Prostate gland (tissue), 2 donors: Measurements from ENCODE around the gene ACOXL. TPM values are rescaled to one million over a fixed set of nuclear protein-coding genes. Genes with fewer than 3 reads are reported as not detected.

Experiments
- DNase-seq: peaks from one replicate; pipeline ENCODE4 v3.0.0-alpha.2; 2019; ENCODE audit warnings: low spot score
- H3K27ac ChIP-seq, 2 donors: fragments of 200-600 bp; sonication (generic); 2 replicates each; pipeline ENCODE4 v1.5.1; 2017 to 2019
- H3K27me3 ChIP-seq: fragments of 200-600 bp; sonication (generic); replicated peaks from 2 replicates; pipeline ENCODE4 v1.5.1; 2019; ENCODE audit not compliant: insufficient read depth
- H3K36me3 ChIP-seq, 2 donors: fragments of 200-600 bp; sonication (generic); 1 replicate in 1 of 2; 2 replicates in 1 of 2; pipeline versions ENCODE4 v1.5.1 to v1.8.1; 2017 to 2019
- H3K4me1 ChIP-seq: fragments of 200-600 bp; sonication (generic); replicated peaks from 2 replicates; pipeline ENCODE4 v1.5.1; 2019
- H3K4me3 ChIP-seq, 2 donors: fragments of 200-600 bp; sonication (generic); 2 replicates each; pipeline ENCODE4 v1.5.1; 2017 to 2019
- H3K9me3 ChIP-seq: fragments of 200-600 bp; sonication (generic); 2 replicates; pipeline ENCODE4 v1.5.1; 2017
- POLR2A ChIP-seq: fragments of 450-650 bp; IDR thresholded peaks from one replicate; pipeline ENCODE4 v1.6.1; 2016; ENCODE audit warnings: antibody characterized with exemption, mild to moderate bottlenecking
- POLR2AphosphoS5 ChIP-seq: sonication (generic); formaldehyde crosslinking; IDR thresholded peaks from one replicate; pipeline ENCODE4 v1.6.1; 2017; ENCODE audit warnings: antibody characterized with exemption
- WGBS: methylation state at CpG from one replicate; pipeline ENCODE4 v1.1.5; 2018; 5-methylcytosine and 5-hydroxymethylcytosine counted together
- intact Hi-C: fragments of 100-400 bp; cut with DNase I; formaldehyde crosslinking; loops from one replicate; pipeline ENCODE4 v1.14.2; 2022
- total RNA-seq, 2 donors: library from RNA; depleted of rRNA; stranded (reverse); fragments of >200 nt; gene quantifications; one replicate each; pipeline ENCODE4 v1.1.0, GENCODE V29; 2016
- TF ChIP-seq, protein P1 (sequence below), 4 experiments: fragments of 200-600 bp in 2 of 4; fragments of 450-650 bp in 2 of 4; sonication (generic) in 2 of 4; IDR thresholded peaks; 1 replicate in 3 of 4; 2 replicates in 1 of 4; pipeline ENCODE4 v1.5.1; 2016 to 2019; ENCODE audit warnings: antibody characterized with exemption in 4 of 4, mild to moderate bottlenecking in 2 of 4, moderate library complexity in 2 of 4

The ACOXL gene
- total RNA-seq, 2 donors from 2014 or later: 8.0 to 8.3 TPM

DNA sequence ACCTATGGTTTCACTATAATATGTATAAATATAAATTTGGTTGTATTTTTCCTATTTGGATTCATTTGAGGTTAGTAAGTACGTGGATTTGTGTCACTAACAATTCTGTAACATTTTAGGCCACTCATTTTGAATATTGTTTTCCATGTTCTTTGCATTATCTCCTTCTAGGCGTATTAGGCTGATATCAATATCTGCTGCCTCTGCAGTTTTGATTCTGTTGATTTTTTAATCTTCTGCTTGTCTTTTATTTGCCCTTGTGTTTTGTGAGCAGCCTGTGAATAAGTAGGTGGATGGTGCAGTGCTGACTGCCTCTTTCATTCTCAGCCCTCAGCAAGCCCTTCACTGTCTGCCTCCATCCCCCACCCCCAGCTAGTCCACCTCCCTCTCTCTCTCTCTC lies 222.7 kb downstream of the ACOXL start:
- H3K36me3 ChIP-seq: no peaks in the 10 kb centered on the region
- no peak for DNase-seq
- H3K9me3 ChIP-seq: no peaks in the 10 kb centered on the region
- no peak overlapping the region for H3K27ac ChIP-seq
- H3K4me3 ChIP-seq: no peak overlapping the region
- TF ChIP-seq, protein P1, sequence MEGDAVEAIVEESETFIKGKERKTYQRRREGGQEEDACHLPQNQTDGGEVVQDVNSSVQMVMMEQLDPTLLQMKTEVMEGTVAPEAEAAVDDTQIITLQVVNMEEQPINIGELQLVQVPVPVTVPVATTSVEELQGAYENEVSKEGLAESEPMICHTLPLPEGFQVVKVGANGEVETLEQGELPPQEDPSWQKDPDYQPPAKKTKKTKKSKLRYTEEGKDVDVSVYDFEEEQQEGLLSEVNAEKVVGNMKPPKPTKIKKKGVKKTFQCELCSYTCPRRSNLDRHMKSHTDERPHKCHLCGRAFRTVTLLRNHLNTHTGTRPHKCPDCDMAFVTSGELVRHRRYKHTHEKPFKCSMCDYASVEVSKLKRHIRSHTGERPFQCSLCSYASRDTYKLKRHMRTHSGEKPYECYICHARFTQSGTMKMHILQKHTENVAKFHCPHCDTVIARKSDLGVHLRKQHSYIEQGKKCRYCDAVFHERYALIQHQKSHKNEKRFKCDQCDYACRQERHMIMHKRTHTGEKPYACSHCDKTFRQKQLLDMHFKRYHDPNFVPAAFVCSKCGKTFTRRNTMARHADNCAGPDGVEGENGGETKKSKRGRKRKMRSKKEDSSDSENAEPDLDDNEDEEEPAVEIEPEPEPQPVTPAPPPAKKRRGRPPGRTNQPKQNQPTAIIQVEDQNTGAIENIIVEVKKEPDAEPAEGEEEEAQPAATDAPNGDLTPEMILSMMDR (IDR thresholded peaks at IDR 0.05): no peak
- no peaks in the 10 kb centered on the region for H3K27me3 ChIP-seq
- no peaks in the 10 kb centered on the region for H3K4me1 ChIP-seq
- intact Hi-C loops: no loop called here
- WGBS: 58% methylated on average over 2 of the region's 2 CpGs

DNA sequence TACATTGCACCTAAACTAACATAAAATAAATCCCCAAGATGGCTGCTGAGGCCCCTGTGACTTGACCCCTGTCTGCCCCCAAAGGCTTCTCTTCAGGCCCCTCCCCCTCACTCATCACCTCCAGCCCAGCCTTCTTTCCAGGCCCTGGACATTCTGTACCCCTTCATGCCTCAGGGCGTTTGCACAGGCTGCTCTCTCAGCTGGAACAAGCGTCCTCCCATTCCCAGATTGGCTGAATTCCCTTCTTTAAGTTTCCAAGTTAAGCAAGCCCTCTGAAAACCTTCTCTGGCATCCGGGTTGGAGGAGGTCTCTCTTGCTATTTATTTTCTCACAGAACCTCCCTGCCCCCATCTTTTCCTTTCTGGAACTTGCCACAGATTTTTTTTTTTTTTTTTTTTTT lies 223.2 kb downstream of the ACOXL start:
- H3K4me1 ChIP-seq: no peaks in the 10 kb centered on the region
- H3K9me3 ChIP-seq: no peaks in the 10 kb centered on the region
- no peaks in the 10 kb centered on the region for H3K27me3 ChIP-seq
- 42% methylated on average over 3 of the region's 3 CpGs for WGBS
- intact Hi-C loops: no loop called here
- TF ChIP-seq POLR2A (no peak), POLR2AphosphoS5 (no peak)
- TF ChIP-seq, protein P1 (IDR thresholded peaks at IDR 0.05): no peak
- no peak overlapping the region for H3K4me3 ChIP-seq
- no peak for DNase-seq
- H3K27ac ChIP-seq: no peak overlapping the region
- no peaks in the 10 kb centered on the region for H3K36me3 ChIP-seq

DNA sequence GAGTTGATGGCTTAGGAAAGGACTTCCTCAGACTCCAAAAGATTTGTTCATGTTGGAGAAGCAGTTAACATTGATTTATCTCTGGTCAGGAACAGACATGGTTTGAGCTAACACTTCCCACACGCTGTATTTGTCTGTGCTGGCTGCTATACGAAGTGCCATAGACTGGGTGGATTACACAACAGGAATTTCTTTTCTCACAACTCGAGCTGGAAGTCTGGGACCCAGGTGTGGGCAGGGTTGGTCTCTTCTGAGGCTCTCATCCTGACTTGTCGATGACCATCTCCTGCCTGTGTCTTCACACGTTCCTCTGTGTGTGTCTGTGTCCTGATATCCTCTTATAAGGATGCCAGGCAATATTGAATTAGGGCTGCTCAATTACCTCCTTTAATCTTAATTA lies 224.9 kb downstream of the ACOXL start:
- no peak overlapping the region for H3K4me3 ChIP-seq
- no peaks in the 10 kb centered on the region for H3K9me3 ChIP-seq
- 71% methylated on average over 5 of the region's 5 CpGs for WGBS
- no peaks in the 10 kb centered on the region for H3K36me3 ChIP-seq
- no peak for DNase-seq
- H3K4me1 ChIP-seq: no peaks in the 10 kb centered on the region
- intact Hi-C loops: no loop called here
- TF ChIP-seq POLR2AphosphoS5 (no peak), POLR2A (no peak)
- TF ChIP-seq, protein P1 (IDR thresholded peaks at IDR 0.05): no peak
- H3K27me3 ChIP-seq: no peaks in the 10 kb centered on the region
- H3K27ac ChIP-seq: no peak overlapping the region

DNA sequence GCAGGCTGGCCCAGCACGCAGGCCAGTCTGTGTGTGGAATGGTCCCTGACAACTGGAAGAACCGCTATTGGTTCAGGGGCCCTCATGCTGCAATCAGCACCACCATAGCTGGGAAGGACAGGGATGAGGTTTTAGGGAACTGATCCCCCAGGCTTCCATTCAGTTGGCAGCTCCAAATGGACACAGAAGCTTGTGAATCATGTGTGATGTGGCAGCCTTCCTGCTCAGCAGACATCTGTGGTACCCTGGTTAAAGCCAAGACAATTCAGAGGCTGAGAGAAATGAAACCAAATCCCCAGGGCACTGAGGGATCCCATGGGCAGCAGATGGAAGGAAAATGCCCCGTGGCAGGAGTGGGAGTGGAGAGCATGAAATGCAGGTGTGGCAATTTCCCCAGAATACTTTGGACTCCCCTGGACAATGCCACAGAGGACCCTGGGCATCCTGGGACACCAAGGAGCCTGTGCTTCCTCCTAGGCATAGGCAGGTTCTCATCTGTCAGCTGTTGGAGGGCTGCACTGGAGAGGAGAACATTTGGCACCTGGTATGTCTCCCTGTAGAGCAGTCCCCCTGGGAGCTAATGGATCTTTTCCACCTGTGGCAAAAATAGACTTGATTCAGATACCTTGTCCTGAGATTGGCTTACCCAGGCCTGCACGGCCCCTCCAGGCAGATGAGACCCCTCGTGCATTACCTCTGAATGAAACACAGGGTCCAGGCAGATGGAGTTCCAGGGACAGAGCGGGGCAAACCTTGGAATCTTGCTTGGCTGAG lies 226.2 kb downstream of the ACOXL start:
- 92% methylated on average over 6 of the region's 6 CpGs for WGBS
- intact Hi-C loops: no loop called here

More for the DNA sequence above, 226.2 kb downstream of the ACOXL start:
- Histone ChIP-seq H3K4me3 (no peak overlapping the region), H3K36me3 (no peaks in the 10 kb centered on the region), H3K9me3 (no peaks in the 10 kb centered on the region), H3K27me3 (no peaks in the 10 kb centered on the region), H3K4me1 (no peaks in the 10 kb centered on the region), H3K27ac (no peak overlapping the region)
- DNase-seq: no peak
- TF ChIP-seq POLR2AphosphoS5 (no peak), POLR2A (no peak)
- TF ChIP-seq, protein P1 (IDR thresholded peaks at IDR 0.05): no peak
